Panc1 (cell line): Measurements from ENCODE around the gene STOML2. TPM values are rescaled to one million over a fixed set of nuclear protein-coding genes. Genes with fewer than 3 reads are reported as not detected.
A peak's percentile ranks its signal among the peaks of the same experiment; 100 is the strongest.

ENCODE experiments used
- ATAC-seq: fragments of 200-7000 bp; cut with Tn5 transposase; 2 replicates; pipeline ENCODE4 v1.9.1; 2020; ENCODE audit warnings: mild to moderate bottlenecking, moderate library complexity
- BruUV-seq: library from RNA; stranded (reverse); fragments of 400-500 nt; replicated peaks from 2 replicates; lab custom pipeline; 2021; lab: Mats Ljungman, UMichigan
- CTCF ChIA-PET: fragments of 300-600 bp; sonication (Branson Sonifier 250); formaldehyde crosslinking; loops from one replicate; lab custom pipeline; 2022; ENCODE audit warnings: antibody characterized with exemption; lab: Charles Lee
- POLR2A ChIA-PET: fragments of 300-600 bp; sonication (Branson Sonifier 250); formaldehyde crosslinking; loops from one replicate; lab custom pipeline; 2022; ENCODE audit warnings: antibody characterized with exemption; lab: Charles Lee
- DNase-seq: peaks from one replicate; pipeline ENCODE4 v3.0.0-alpha.2; 2010; ENCODE audit warnings: low read depth, low spot score
- H3K27ac ChIP-seq: 2 replicates; pipeline ENCODE4 v1.5.1; 2011; ENCODE audit warnings: mild to moderate bottlenecking, low read length, inconsistent platforms
- H3K27me3 ChIP-seq: fragments of 200-500 bp; sonication (Bioruptor generic); 2 replicates; pipeline ENCODE4 v1.6.0; 2014; ENCODE audit warnings: low read length, inconsistent platforms; ENCODE audit not compliant: control insufficient read depth, insufficient read depth
- H3K36me3 ChIP-seq: fragments of 200-500 bp; sonication (Bioruptor generic); 2 replicates; pipeline ENCODE4 v1.5.1; 2014; ENCODE audit warnings: inconsistent platforms, mild to moderate bottlenecking, low read length, moderate library complexity; ENCODE audit not compliant: control insufficient read depth, insufficient read depth
- H3K4me1 ChIP-seq: 2 replicates; pipeline ENCODE4 v1.5.1; 2011; ENCODE audit warnings: inconsistent platforms, mild to moderate bottlenecking, low read length, moderate library complexity; ENCODE audit not compliant: control insufficient read depth, insufficient read depth
- H3K4me3 ChIP-seq, 2 experiments: 2 replicates each; pipeline ENCODE4 v1.5.1; 2011 to 2012; ENCODE audit warnings: low read depth in 2 of 2, low read length in 2 of 2, mild to moderate bottlenecking in 2 of 2, inconsistent platforms in 1 of 2, moderate library complexity in 1 of 2
- H3K9me3 ChIP-seq: fragments of 200-500 bp; sonication (Bioruptor generic); 2 replicates; pipeline ENCODE4 v1.5.1; 2014; ENCODE audit warnings: low read depth, mild to moderate bottlenecking, inconsistent platforms, low read length, moderate library complexity; ENCODE audit not compliant: control insufficient read depth, insufficient read depth
- POLR2AphosphoS5 ChIP-seq: IDR thresholded peaks from 2 replicates; pipeline ENCODE4 v1.6.1; 2012; ENCODE audit warnings: mild to moderate bottlenecking, low read depth, low read length, moderate library complexity
- SIN3A ChIP-seq: IDR thresholded peaks from 2 replicates; pipeline ENCODE4 v1.6.1; 2012; ENCODE audit warnings: low read depth, mild to moderate bottlenecking, low read length, moderate library complexity, borderline replicate concordance; ENCODE audit not compliant: insufficient read depth
- TCF7L2 ChIP-seq: IDR thresholded peaks from 2 replicates; pipeline ENCODE4 v1.6.1; 2011; ENCODE audit warnings: mild to moderate bottlenecking, low read depth, low read length, inconsistent platforms
- in situ Hi-C: cut with HindIII; loops from 2 replicates; pipeline ENCODE4 v1.10.0; 2016; ENCODE audit warnings: low sequenced_read_pairs, low pct_unique_long_range_greater_than_20kb
- intact Hi-C: fragments of 100-400 bp; cut with micrococcal nuclease; formaldehyde crosslinking; loops from one replicate; pipeline ENCODE4 v1.10.0; 2022; ENCODE audit not compliant: unreplicated experiment
- total RNA-seq: library from RNA; stranded (reverse); gene quantifications from one replicate; pipeline ENCODE4 v1.2.1, GENCODE V29; 2021; ENCODE audit not compliant: unreplicated experiment
- TF ChIP-seq, protein P1 (sequence below), 2 experiments: IDR thresholded peaks; 2 replicates each; pipeline ENCODE4 v1.6.1; 2011 to 2012; ENCODE audit warnings: low read depth in 2 of 2, control low read depth in 1 of 2, low read length in 1 of 2, mild to moderate bottlenecking in 1 of 2, moderate library complexity in 1 of 2; ENCODE audit not compliant: insufficient read depth in 1 of 2
- TF ChIP-seq, protein P2 (sequence below): fragments of 450-650 bp; IDR thresholded peaks from 2 replicates; pipeline ENCODE4 v1.5.1; 2017; ENCODE audit warnings: mild to moderate bottlenecking

Gene STOML2
- total RNA-seq, 1 experiment from 2014 or later: 264 TPM

DNA sequence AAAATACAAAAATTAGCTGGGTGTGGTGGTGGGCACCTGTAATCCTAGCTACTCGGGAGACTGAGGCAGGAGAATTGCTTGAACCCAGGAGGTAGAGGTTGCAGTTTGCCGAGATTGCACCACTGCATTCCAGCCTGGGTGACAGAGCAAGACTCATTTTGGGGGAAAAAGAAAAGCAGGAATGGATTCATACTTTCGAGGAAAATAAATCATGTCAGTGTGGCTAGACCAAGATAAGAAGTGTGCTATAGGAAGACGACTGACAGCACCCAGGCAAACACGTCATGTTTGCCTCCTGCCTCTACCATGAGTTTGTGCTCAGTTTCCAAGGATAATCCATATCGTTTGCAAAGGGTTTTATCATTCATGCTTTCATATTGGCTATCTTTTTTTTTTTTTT, 32.0 kb upstream of the STOML2 start:
- Histone ChIP-seq H3K4me3 (no peak overlapping the region), H3K27ac (no peak overlapping the region), H3K27me3 (no peaks in the 10 kb centered on the region), H3K36me3 (no peaks in the 10 kb centered on the region), H3K9me3 (peaks cover 16% of the 10 kb centered on the region), H3K4me1 (no peaks in the 10 kb centered on the region)
- ChIA-PET POLR2A (interaction anchor here (0.6 kb wide), 1 partner anchor 41 kb away, joined by 8 read pairs; no protein-coding TSS in a partner anchor), CTCF (no interaction called here)
- ATAC-seq (no peak), DNase-seq (no peak)
- no peak for TF ChIP-seq TCF7L2
- TF ChIP-seq, protein P1, sequence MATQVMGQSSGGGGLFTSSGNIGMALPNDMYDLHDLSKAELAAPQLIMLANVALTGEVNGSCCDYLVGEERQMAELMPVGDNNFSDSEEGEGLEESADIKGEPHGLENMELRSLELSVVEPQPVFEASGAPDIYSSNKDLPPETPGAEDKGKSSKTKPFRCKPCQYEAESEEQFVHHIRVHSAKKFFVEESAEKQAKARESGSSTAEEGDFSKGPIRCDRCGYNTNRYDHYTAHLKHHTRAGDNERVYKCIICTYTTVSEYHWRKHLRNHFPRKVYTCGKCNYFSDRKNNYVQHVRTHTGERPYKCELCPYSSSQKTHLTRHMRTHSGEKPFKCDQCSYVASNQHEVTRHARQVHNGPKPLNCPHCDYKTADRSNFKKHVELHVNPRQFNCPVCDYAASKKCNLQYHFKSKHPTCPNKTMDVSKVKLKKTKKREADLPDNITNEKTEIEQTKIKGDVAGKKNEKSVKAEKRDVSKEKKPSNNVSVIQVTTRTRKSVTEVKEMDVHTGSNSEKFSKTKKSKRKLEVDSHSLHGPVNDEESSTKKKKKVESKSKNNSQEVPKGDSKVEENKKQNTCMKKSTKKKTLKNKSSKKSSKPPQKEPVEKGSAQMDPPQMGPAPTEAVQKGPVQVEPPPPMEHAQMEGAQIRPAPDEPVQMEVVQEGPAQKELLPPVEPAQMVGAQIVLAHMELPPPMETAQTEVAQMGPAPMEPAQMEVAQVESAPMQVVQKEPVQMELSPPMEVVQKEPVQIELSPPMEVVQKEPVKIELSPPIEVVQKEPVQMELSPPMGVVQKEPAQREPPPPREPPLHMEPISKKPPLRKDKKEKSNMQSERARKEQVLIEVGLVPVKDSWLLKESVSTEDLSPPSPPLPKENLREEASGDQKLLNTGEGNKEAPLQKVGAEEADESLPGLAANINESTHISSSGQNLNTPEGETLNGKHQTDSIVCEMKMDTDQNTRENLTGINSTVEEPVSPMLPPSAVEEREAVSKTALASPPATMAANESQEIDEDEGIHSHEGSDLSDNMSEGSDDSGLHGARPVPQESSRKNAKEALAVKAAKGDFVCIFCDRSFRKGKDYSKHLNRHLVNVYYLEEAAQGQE (IDR thresholded peaks at IDR 0.05; ENCODE audit: insufficient read depth in 1 of 2, low read depth in 2 of 2, low read length in 1 of 2): no peak
- no peak for TF ChIP-seq POLR2AphosphoS5
- no peak for TF ChIP-seq SIN3A
- TF ChIP-seq, protein P2, sequence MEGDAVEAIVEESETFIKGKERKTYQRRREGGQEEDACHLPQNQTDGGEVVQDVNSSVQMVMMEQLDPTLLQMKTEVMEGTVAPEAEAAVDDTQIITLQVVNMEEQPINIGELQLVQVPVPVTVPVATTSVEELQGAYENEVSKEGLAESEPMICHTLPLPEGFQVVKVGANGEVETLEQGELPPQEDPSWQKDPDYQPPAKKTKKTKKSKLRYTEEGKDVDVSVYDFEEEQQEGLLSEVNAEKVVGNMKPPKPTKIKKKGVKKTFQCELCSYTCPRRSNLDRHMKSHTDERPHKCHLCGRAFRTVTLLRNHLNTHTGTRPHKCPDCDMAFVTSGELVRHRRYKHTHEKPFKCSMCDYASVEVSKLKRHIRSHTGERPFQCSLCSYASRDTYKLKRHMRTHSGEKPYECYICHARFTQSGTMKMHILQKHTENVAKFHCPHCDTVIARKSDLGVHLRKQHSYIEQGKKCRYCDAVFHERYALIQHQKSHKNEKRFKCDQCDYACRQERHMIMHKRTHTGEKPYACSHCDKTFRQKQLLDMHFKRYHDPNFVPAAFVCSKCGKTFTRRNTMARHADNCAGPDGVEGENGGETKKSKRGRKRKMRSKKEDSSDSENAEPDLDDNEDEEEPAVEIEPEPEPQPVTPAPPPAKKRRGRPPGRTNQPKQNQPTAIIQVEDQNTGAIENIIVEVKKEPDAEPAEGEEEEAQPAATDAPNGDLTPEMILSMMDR: no peak
- intact Hi-C loops (no loop called here), in situ Hi-C loops (no loop called here)
- BruUV-seq: no TSS peak

DNA sequence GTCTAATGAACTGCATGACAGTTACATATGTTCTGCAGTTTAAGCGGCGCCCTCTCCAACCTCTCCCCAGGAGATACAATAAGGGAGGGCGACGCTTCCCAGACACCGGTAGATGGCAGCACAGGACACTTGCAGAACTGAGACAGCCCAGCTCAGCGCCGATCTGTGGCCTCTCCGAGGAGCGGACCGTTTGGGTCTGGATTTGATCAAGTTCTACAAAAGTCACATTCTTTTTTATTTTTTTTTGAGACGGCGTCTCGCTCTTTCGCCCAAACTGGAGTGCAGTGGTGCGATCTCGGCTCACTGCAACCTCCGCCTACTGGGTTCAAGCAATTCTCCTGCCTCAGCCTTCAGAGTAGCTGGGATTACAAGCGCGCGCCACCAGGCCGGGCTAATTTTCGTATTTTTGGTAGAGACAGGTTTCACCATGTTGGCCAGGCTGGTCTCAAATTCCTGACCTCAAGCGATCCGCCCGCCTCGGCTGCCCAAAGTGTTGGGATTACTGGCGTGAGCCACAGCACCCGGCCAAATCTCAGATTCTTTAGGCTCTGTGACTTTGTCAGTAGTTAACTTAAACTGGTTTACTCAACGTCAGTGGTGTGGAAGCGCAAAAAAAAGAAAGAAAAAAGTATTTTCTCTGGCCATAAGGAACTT, 14.1 kb upstream of the STOML2 start:
- peak; percentile 82 for DNase-seq
- Histone ChIP-seq H3K4me3 (peak overlapping the region; percentile 70 to 97), H3K4me1 (peaks cover 21% of the 10 kb centered on the region), H3K27ac (peak overlapping the region; percentile 52), H3K36me3 (no peaks in the 10 kb centered on the region), H3K27me3 (no peaks in the 10 kb centered on the region), H3K9me3 (no peaks in the 10 kb centered on the region)
- TF ChIP-seq, protein P2: no peak
- 0 out of 2 replicates have a peak, but pooled peaks have one; percentile 85 for TF ChIP-seq SIN3A
- peak; percentile 83 for ATAC-seq
- ChIA-PET POLR2A (interaction anchor here (0.5 kb wide), 1 partner anchor 101 kb away, joined by 3 read pairs; no protein-coding TSS in a partner anchor), CTCF (interaction anchor here (0.6 to 2.0 kb wide), 8 partner anchors 30 to 585 kb away, joined by 3 to 12 read pairs (median 4); no protein-coding TSS in a partner anchor)
- in situ Hi-C loops (no loop called here), intact Hi-C loops (loop anchor here (1.0 to 5.0 kb wide), 3 partner anchors 142 to 435 kb away; no protein-coding TSS in a partner anchor)
- no TSS peak for BruUV-seq
